Measurements from ENCODE around the gene FGF16.

DNA sequence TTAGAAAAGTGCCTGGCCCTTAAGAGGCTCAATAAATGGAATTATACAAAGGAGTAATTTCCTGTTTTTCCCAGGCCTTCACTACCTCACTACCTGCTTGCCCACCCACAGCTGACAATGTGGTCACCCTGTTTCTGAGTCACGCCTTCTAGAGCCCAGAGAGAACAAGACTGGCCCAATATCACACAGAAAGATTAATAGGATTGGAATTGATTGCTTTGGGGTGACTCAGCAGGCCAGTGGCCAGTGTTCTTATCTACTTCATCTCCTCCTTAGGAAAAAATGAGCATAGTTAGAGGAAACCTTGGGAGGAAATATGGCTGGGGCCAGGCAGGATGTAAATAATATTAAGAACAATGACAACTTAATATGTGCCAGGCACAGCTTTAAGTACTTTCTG, 4.5 kb upstream of the FGF16 start:
- TF ChIP-seq POLR2AphosphoS5 (IDR thresholded peaks at IDR 0.05; ENCODE audit: low read depth, low read length) (no peak), POU5F1 (IDR thresholded peaks at IDR 0.05; ENCODE audit: low read depth, low read length) (no peak), RXRA (IDR thresholded peaks at IDR 0.05; ENCODE audit: insufficient read depth, low read depth, low read length) (no peak), GABPA (IDR thresholded peaks at IDR 0.05; ENCODE audit: borderline replicate concordance, insufficient read depth, low read length) (no peak), RAD21 (IDR thresholded peaks at IDR 0.05 in 1 of 2, conservative IDR thresholded peaks at IDR 0.05 in 1 of 2; ENCODE audit: low read depth in 2 of 2, low read length in 2 of 2) (no peak), POLR2A (IDR thresholded peaks at IDR 0.05; ENCODE audit: control extremely low read depth in 1 of 2, low read depth in 2 of 2, low read length in 2 of 2) (no peak)
